Coronary artery (tissue), 2 donors: ENCODE measurements around the gene ARF6.

Experiments used
- DNase-seq: peaks from one replicate; pipeline ENCODE4 v3.0.0-alpha.2; 2017; ENCODE audit warnings: low spot score
- H3K27ac ChIP-seq, 2 donors: fragments of 200-600 bp; sonication (generic); one replicate each; pipeline ENCODE4 v1.5.1; 2016 to 2019
- H3K4me3 ChIP-seq: fragments of 200-600 bp; sonication (generic); 2 replicates; pipeline ENCODE4 v1.5.1; 2016; ENCODE audit warnings: mild to moderate bottlenecking, moderate library complexity
- CTCF ChIP-seq: fragments of 200-600 bp; sonication (generic); IDR thresholded peaks from one replicate; pipeline ENCODE4 v1.5.1; 2019; ENCODE audit warnings: antibody characterized with exemption

ARF6 gene

DNA sequence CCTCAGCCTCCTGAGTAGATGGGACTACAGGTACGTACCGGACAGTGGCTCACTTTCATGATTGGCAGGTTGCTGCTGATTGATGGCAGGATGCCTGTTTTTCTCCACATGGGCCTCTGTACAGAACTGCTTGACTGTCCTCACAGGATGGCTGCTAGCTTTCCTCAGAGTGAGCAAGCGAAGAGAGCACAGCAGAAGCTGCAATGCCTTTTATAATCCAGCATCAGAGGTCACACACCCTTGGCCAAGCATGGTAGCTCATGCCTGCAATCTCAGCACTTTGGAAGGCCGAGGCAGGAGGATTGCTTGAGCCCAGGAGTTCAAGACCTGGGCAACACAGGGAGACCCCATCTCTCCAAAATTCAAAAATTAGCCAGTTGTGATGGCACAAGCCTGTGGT, 31.0 kb downstream of the ARF6 start:
- no peak for TF ChIP-seq CTCF
- DNase-seq = no peak
- Histone ChIP-seq H3K27ac (no peak overlapping the region), H3K4me3 (no peak overlapping the region)

- no peak overlapping the region for H3K4me3 ChIP-seq
- DNase-seq = no peak
- H3K27ac ChIP-seq = no peak overlapping the region
- TF ChIP-seq CTCF = no peak
Observed at GRCh38 chr14:49924852-49925251, 32.0 kb downstream of the ARF6 start.

GRCh38 chr14:49926803-49927202, 33.9 kb downstream of the ARF6 start:
- DNase-seq = no peak
- no peak overlapping the region for H3K27ac ChIP-seq
- TF ChIP-seq CTCF = no peak
- no peak overlapping the region for H3K4me3 ChIP-seq

DNA sequence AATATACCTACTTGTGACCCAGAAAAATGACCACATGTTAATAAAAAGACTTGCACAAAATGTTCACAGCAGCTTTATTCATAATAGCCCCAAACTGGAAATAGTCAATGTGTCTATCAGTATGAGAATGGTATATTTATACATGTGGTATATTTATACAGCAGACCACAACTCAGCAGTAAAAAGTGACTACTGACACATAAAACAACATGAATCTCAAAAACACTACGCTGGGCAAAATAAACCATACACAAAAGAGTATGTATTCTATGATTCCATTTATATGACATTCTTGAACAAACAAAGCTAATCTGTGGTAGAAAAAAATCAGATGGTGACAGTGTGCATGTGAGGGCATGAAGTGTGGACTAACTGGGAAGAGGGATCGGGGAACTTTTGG, 35.1 kb downstream of the ARF6 start:
- DNase-seq = no peak
- H3K4me3 ChIP-seq = no peak overlapping the region
- no peak for TF ChIP-seq CTCF
- H3K27ac ChIP-seq = no peak overlapping the region

- TF ChIP-seq CTCF = no peak
- H3K27ac ChIP-seq = no peak overlapping the region
Observed at GRCh38 chr14:49930720-49931119, 37.8 kb downstream of the ARF6 start.

GRCh38 chr14:49931523-49931922, 38.6 kb downstream of the ARF6 start:
- no peak for DNase-seq
- TF ChIP-seq CTCF = no peak
- H3K27ac ChIP-seq = no peak overlapping the region
- no peak overlapping the region for H3K4me3 ChIP-seq

More at GRCh38 chr14:49930720-49931119, 37.8 kb downstream of the ARF6 start:
- DNase-seq = no peak
- no peak overlapping the region for H3K4me3 ChIP-seq

- no peak overlapping the region for H3K27ac ChIP-seq
- no peak for TF ChIP-seq CTCF
- DNase-seq = no peak
- H3K4me3 ChIP-seq = no peak overlapping the region
Observed at GRCh38 chr14:49933128-49933527, 40.2 kb downstream of the ARF6 start.
